ENCODE data around the gene MTHFR.

DNA sequence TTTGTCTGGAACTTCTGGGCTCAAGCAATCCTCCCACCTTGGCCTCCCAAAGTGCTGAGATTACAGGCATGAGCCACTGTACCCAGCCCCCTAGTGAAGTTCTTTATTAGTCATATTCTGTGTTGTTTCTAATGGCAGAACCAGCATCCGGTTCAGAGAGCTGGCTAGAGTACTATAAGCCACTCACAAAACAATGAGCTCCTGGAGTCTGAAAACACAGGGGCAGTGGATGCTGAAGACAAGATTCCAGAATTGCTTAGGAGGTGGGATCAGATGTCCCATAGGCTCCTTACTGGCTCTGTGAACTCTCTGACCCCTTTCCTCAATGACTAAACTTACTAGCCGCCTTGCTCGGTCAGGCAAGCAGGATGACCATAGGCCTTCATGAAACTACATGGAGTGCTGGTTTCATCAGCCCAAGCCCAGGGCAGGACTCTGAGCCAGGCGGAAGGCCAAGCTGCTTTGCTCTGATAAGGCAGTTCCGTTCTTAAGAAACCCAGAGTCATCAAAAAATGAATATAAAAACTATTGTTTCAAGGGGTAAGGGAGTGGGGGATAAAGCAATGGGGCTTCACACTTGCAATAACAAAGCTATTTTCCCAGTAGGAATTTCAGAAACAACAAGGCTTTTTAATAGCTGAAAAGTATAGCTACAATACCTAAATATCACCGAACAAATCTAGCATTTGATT lies 8.1 kb downstream of the MTHFR start:
- TF ChIP-seq, protein P1, sequence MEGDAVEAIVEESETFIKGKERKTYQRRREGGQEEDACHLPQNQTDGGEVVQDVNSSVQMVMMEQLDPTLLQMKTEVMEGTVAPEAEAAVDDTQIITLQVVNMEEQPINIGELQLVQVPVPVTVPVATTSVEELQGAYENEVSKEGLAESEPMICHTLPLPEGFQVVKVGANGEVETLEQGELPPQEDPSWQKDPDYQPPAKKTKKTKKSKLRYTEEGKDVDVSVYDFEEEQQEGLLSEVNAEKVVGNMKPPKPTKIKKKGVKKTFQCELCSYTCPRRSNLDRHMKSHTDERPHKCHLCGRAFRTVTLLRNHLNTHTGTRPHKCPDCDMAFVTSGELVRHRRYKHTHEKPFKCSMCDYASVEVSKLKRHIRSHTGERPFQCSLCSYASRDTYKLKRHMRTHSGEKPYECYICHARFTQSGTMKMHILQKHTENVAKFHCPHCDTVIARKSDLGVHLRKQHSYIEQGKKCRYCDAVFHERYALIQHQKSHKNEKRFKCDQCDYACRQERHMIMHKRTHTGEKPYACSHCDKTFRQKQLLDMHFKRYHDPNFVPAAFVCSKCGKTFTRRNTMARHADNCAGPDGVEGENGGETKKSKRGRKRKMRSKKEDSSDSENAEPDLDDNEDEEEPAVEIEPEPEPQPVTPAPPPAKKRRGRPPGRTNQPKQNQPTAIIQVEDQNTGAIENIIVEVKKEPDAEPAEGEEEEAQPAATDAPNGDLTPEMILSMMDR (IDR thresholded peaks at IDR 0.05): no peak
- no peak for TF ChIP-seq POLR2A (IDR thresholded peaks at IDR 0.05)
